Retinal pigment epithelial cell (primary cell): ENCODE measurements around the gene CRABP2.

ENCODE experiments used
- DNase-seq: peaks from one replicate; pipeline ENCODE4 v3.0.0-alpha.2; 2010; ENCODE audit warnings: low read depth
- H3K4me3 ChIP-seq: 2 replicates; pipeline ENCODE4 v1.5.1; 2011; ENCODE audit warnings: mild to moderate bottlenecking, low read length, control low read depth, moderate library complexity
- TF ChIP-seq, protein P1 (sequence below): conservative IDR thresholded peaks from 2 replicates; pipeline ENCODE4 v1.5.1; 2011; ENCODE audit warnings: low read depth, low read length, control low read depth, inconsistent platforms

The CRABP2 gene

DNA sequence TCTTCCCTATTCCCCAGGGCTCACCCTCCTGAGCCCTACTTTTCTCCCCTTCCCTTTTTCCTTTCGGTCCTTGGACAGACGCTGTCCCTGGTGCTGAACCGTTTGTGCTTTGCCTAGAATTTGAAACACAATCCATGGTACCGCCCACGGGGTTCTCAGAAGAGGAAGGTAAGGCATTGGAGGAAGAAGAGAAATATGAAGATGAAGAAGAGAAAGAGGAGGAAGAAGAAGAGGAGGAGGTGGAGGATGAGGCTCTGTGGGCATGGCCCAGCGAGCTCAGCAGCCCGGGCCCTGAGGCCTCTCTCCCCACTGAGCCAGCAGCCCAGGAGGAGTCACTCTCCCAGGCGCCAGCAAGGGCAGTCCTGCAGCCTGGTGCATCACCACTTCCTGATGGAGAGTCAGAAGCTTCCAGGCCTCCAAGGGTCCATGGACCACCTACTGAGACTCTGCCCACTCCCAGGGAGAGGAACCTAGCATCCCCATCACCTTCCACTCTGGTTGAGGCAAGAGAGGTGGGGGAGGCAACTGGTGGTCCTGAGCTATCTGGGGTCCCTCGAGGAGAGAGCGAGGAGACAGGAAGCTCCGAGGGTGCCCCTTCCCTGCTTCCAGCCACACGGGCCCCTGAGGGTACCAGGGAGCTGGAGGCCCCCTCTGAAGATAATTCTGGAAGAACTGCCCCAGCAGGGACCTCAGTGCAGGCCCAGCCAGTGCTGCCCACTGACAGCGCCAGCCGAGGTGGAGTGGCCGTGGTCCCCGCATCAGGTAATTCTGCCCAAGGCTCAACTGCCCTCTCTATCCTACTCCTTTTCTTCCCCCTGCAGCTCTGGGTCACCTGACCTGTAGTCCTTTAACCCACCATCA lies 53.0 kb downstream of the CRABP2 start:
- TF ChIP-seq, protein P1, sequence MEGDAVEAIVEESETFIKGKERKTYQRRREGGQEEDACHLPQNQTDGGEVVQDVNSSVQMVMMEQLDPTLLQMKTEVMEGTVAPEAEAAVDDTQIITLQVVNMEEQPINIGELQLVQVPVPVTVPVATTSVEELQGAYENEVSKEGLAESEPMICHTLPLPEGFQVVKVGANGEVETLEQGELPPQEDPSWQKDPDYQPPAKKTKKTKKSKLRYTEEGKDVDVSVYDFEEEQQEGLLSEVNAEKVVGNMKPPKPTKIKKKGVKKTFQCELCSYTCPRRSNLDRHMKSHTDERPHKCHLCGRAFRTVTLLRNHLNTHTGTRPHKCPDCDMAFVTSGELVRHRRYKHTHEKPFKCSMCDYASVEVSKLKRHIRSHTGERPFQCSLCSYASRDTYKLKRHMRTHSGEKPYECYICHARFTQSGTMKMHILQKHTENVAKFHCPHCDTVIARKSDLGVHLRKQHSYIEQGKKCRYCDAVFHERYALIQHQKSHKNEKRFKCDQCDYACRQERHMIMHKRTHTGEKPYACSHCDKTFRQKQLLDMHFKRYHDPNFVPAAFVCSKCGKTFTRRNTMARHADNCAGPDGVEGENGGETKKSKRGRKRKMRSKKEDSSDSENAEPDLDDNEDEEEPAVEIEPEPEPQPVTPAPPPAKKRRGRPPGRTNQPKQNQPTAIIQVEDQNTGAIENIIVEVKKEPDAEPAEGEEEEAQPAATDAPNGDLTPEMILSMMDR = no peak
- no peak for DNase-seq
- no peak overlapping the region for H3K4me3 ChIP-seq
